GM12864 (cell line): ENCODE results near the gene SLC6A3.

Experiments used
- DNase-seq: peaks from one replicate; pipeline ENCODE4 v3.0.0-alpha.2; 2011; ENCODE audit warnings: low read depth
- H3K4me3 ChIP-seq: 2 replicates; pipeline ENCODE4 v1.5.1; 2011; ENCODE audit warnings: mild to moderate bottlenecking, low read depth, low read length, control low read depth
- CTCF ChIP-seq: IDR thresholded peaks from 2 replicates; pipeline ENCODE4 v1.5.1; 2011; ENCODE audit warnings: low read depth, mild to moderate bottlenecking, moderate library complexity, low read length, control low read depth, inconsistent platforms; ENCODE audit errors: missing control alignments

Gene SLC6A3

GRCh38 chr5:1415059-1415425 is 30.2 kb downstream of the SLC6A3 start:
- TF ChIP-seq CTCF = no peak
- H3K4me3 ChIP-seq = no peak overlapping the region

DNA sequence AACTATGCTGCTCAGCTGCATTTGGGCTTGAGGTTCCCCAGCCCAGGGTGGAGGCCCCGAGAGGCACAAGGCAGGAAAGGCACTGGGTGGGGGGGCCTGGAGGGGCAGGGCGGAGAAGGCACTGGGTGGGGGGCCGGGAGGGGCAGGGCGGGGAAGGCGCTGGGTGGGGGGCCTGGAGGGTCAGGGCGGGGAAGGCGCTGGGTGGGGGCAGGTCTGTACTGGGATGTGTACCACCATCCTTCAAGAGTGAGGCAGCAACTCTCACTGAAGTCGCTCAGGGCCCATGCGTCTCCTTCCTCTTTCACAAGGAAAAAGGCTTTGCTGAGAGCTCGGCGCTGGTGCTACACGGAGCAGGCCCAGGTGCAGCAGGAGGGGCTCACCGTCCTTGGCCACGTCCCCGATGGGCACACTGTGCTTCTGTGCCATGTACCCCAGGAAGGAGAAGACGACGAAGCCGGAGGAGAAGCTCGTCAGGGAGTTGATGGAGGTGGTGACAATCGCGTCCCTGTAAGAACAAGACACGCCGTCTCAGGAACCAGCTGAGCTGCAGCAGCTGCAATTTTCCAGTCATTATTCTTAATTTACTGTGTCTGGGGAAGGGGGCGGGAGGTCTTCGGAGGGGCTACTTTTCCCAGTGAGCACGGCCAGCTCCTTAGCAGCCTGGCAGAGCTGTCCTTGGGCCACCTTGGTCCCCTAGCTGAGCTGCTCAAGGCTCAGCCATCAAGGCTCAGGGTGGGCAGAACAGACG is 30.8 kb downstream of the SLC6A3 start:
- no peak overlapping the region for H3K4me3 ChIP-seq
- TF ChIP-seq CTCF = no peak
- DNase-seq = no peak

More at GRCh38 chr5:1415059-1415425, 30.2 kb downstream of the SLC6A3 start:
- no peak for DNase-seq

DNA sequence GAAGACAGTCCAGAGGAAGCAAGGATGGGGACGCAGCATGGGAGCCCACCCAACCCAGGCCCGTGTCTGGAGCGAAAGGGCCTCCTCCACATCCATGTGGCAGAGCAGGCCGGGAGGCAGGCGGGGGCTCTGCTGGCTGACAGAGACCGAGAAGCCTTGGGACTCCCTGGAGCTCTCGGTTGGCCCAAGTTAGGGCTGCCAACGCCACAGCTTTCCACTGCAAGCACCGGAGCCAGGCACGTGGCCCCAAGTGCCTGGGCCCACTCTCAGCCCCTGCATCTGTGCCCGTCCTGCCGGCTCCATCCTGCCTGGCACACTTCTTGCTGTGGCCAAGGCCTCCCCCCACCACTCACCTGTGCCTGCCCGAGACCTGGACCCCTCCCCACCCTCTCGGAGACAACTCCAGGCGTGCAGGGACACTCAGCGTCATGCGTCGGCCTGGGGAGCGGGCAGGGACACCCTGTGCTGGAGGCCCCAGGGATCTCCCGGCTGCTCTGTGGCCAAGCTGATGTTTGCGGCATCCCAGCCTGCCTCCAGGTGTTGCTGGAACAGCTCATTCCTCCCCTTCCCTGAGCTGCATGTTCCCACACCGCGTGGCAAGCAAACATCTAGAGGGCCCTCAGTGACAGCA is 31.5 kb downstream of the SLC6A3 start:
- no peak for TF ChIP-seq CTCF
- no peak for DNase-seq

DNA sequence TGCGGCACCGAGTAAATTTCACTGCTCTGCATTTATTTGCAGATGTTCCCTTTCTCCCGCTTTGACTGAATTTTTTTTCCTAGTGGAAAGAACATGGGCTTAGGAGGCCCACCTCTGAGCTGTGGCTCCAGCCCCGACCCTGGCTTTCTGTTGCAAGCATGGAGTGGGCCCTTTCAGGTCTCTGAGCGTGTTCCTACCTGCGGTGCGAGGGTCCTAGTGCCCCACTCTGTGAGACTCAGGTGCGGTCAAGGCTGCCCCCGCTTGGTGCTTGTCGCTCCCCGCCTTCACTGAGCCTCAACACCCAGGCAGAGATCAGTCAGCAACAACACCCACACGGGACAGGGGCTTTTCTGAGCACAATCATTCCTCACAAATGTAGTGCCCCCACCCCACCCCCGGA is 32.0 kb downstream of the SLC6A3 start:
- H3K4me3 ChIP-seq = no peak overlapping the region
- TF ChIP-seq CTCF = no peak
- DNase-seq = no peak

More for the DNA sequence above, 31.5 kb downstream of the SLC6A3 start:
- H3K4me3 ChIP-seq = no peak overlapping the region

GRCh38 chr5:1412621-1413020 is 32.6 kb downstream of the SLC6A3 start:
- no peak overlapping the region for H3K4me3 ChIP-seq
- no peak for DNase-seq
- no peak for TF ChIP-seq CTCF

DNA sequence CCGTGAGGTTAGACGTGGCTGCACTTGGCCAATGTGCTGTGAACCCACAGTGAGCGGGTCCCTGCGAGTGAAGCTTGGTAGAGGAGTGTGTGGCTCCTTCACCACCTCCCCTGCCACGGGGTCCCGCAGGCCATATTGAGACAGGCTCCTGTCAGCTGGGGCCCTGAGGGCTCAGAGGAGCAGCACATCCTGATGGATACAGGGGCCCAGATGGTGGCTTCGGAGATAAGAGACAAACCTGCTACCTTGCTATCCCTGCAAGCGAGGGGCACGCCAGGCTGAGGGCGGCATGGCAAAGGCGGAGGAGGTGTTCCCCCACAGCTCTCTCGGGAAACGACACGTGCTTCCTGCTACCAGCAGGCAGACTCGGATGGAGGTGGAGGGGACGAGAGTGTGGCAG is 33.1 kb downstream of the SLC6A3 start:
- H3K4me3 ChIP-seq = no peak overlapping the region
- no peak for DNase-seq
- no peak for TF ChIP-seq CTCF

DNA sequence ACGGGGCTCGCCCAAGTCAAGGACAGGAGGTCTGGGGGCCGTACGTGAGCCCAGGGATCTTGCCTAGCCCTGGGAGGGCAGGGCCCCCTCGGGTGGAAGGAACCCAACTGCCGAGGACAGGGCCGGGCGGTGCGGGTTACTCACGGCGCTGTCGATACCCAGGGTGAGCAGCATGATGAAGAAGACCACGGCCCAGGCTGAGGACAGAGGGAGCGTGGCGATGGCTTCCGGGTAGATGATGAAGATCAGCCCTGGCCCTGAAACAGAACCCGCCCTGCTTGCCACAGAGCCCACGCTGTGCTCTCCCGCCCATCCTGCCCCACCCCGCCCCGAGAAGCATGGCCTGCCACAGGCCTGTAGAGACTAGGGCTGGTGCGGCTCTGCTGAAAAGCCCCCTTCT is 34.1 kb downstream of the SLC6A3 start:
- H3K4me3 ChIP-seq = no peak overlapping the region
- DNase-seq = no peak
- TF ChIP-seq CTCF = no peak
